ENCODE measurements around the gene SPDYE1.

Gene SPDYE1

DNA sequence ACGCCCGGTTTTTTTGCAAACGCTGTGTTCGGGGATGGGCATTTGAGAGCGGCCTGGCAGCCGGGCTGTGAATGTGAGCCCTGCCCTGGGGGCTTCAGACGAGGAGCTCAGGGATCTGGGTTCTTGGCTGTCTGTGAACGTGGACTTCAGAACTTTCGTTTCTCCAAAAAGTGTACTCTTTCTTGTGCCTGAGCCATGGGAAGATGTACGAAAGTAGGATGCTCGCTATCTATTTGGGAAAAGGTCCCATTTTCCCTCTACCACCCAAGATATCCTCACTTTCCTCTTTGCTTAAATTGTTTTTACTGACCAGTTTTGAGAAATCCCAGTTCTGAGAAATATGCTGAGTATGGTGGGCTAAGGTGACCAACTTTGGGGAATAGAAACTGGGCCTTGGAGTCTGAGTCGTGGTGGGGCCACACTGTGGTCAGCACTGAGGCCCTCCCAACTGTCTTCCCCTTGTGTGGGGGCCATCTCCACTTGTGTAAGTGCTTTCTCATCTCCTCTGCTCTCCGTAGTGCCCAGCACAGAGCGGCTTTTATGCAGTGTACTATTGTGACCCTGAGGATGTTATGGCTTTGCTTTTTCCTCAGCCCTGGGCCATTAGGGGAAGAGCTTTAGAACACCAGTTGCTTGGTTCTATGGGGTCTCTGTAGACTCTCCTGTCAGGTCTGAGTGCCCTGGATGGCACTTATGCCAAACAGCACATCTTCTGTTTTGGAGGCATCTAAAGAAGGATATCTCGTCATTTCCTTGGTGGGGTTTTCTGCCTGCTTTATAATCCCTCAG lies 47.7 kb downstream of the SPDYE1 start:
- H3K27ac ChIP-seq: peak overlapping the region; percentile 96

DNA sequence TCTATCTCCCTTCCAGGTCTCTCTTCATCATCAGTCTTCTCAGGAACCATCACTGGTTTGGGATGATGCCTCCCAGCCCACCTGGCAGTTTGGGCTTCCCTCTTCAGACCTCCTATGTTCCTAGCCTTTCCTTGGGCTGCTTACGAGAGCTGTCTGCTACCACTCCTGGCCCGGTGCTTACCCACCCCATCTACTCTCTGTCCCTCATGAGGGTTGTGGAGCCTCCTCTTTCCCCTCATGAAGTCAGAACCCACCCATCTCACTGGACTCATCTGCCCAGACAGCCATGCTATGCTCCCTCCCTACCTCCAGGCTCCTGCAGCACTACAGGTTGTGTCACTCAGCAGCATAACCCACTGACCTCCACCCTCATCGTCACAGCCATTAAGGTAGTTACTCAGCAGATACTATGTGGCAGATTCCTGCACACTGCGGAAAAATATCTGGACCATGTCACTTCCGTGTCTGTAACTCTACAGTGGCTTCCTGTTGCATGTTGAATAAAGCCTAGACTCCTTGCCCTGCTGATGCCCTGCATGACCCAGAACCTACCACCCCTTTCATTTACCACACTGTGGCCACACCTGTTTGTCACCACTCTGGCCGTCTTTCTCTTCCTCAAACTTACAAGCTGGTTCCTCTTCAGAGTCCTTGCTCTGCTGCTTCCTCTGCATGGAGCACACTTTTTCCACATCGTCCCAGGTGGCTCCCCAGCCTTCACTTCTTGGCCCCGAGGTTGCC lies 48.8 kb downstream of the SPDYE1 start:
- peak overlapping the region; percentile 96; the same call in 1 of the 2 replicates for H3K27ac ChIP-seq
- TF ChIP-seq, protein P1, sequence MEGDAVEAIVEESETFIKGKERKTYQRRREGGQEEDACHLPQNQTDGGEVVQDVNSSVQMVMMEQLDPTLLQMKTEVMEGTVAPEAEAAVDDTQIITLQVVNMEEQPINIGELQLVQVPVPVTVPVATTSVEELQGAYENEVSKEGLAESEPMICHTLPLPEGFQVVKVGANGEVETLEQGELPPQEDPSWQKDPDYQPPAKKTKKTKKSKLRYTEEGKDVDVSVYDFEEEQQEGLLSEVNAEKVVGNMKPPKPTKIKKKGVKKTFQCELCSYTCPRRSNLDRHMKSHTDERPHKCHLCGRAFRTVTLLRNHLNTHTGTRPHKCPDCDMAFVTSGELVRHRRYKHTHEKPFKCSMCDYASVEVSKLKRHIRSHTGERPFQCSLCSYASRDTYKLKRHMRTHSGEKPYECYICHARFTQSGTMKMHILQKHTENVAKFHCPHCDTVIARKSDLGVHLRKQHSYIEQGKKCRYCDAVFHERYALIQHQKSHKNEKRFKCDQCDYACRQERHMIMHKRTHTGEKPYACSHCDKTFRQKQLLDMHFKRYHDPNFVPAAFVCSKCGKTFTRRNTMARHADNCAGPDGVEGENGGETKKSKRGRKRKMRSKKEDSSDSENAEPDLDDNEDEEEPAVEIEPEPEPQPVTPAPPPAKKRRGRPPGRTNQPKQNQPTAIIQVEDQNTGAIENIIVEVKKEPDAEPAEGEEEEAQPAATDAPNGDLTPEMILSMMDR (conservative IDR thresholded peaks at IDR 0.05): no peak

More for the DNA sequence above, 47.7 kb downstream of the SPDYE1 start:
- TF ChIP-seq, protein P1 (conservative IDR thresholded peaks at IDR 0.05): no peak

DNA sequence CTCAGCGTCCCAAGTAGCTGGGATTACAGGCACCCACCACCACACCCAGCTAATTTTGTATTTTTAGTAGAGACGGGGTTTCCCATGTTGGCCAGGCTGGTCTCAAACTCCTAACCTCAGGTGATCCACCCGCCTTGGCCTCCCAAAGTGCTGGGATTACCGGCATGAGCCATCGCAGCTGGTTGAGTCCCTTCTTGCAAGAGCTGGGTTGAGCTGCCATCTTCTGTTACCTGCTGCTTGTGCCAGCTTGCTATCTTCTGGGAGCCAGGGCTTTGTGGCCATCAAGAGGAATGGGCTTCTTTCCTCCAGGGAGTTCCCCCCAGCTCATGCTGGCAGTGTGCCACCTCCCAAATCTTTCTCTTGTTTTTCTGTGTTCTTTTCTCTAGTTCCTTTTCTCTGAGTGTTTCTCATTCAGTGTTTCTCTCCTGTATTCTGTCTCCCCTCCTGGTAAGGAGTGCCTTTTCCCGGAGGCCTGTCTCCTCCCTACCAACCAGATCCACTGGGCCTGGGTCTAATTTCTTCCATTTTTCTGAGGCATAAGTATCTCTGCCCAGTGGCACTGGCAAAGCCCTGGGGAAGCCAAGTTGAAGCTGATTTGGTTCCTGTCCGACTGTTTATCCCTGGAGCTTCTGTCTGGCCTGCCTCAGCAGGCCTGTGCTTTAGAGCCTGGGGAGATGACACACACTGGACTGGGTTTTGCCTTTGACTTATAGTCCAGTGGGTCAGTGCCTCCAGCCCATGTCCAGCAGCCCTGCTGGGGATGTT lies 50.5 kb downstream of the SPDYE1 start:
- TF ChIP-seq, protein P1 (conservative IDR thresholded peaks at IDR 0.05): no peak
- peak overlapping the region; percentile 30; the same call in 1 of the 2 replicates for H3K27ac ChIP-seq

DNA sequence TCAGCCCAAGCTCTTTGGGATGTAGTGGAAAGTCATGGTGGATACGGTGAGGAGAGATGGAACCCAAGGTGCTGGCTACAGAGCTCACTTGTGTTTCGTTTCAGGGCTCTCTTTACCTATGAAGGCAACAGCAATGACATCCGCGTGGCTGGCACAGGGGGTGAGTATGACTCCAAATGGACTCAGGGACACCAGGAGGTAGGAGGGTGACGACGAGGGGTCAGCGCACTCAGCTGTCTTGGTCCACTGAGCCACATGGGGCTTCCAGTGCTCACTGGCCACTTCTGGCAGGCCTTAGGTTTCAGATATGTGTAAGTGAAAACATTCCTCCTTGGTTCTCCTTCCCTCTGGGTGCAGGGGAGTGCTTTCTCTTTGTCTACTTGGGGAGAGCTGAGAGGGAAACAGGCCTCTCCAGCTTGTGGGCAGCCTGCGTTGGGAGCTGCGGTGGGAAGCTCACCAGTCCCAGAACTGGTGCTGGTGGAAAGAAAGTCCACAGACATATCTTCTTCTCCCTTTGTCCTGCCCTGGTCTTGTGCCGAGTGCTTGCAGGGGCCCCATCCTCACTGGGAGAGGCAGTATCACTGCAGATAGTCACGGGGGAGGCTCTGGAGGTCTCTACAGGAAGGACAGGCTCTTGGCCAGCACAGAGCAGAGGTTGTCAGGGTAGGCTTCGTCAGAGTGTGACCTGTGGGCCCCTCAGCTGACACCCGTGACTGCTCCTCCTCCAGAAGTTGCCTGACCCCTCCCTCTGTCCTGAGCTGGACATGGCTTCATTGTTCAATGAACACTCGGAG lies 52.6 kb downstream of the SPDYE1 start:
- H3K27ac ChIP-seq: no peak overlapping the region
- TF ChIP-seq, protein P1 (conservative IDR thresholded peaks at IDR 0.05): no peak

DNA sequence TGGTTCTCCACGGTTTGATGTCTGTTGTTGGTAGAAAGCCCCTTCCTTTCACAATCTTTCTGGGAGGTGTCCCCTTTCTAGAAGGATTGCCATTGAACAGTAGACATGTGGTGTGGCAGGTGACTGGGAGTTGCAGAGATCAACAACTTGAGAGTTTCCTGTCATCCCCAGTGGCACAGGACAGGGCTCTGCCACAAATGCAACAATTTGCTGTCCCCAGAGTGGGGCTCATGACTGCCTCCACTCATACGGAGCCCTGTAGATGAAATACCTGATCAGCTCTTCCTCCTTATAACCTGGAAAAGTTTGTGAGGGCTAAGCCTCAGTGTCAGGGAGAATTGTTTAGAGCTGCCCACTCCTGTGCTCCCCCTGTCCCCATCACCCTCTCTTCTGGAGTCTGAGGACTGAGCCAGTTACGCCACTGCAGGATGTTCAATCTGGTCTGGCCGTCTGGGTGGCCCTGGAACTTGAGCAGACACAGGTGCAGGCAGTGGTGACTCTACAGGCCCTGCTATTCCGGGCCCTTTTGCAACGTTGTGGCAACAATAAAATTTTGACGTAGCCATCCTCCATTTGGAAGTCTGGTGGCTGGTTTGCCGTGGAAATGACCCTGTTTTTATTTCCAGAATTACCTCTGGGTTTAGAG lies 53.3 kb downstream of the SPDYE1 start:
- no peak overlapping the region for H3K27ac ChIP-seq
- TF ChIP-seq, protein P1 (conservative IDR thresholded peaks at IDR 0.05): no peak

DNA sequence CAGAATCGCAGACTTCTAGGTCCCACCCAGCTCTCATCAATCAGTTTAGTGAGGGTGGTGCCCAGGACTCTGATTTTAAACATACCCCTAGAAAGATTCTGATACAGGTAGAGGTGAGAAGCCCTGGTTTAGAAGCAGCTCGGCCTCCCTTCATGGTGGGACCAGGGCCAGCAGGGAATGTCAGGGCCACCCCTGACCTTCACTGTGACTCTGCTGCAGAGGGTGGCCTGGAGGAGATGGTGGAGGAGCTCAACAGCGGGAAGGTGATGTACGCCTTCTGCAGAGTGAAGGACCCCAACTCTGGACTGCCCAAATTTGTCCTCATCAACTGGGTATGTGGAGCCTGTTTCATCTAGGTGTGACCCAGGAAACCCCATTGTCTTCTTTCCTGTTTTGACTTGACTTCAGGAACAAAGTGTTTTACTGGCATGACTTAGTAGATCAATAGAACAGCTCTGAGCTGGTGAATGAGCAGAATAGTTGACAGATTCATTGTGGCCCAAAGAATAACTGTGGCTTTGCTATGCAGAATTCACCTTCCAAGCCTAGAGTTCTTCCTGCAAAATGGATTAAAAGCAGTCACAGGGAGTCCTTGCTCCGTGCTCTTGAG lies 54.0 kb downstream of the SPDYE1 start:
- TF ChIP-seq, protein P1 (conservative IDR thresholded peaks at IDR 0.05): no peak
- H3K27ac ChIP-seq: no peak overlapping the region
